ENCODE data around the gene CLCN5.

CLCN5 gene

DNA sequence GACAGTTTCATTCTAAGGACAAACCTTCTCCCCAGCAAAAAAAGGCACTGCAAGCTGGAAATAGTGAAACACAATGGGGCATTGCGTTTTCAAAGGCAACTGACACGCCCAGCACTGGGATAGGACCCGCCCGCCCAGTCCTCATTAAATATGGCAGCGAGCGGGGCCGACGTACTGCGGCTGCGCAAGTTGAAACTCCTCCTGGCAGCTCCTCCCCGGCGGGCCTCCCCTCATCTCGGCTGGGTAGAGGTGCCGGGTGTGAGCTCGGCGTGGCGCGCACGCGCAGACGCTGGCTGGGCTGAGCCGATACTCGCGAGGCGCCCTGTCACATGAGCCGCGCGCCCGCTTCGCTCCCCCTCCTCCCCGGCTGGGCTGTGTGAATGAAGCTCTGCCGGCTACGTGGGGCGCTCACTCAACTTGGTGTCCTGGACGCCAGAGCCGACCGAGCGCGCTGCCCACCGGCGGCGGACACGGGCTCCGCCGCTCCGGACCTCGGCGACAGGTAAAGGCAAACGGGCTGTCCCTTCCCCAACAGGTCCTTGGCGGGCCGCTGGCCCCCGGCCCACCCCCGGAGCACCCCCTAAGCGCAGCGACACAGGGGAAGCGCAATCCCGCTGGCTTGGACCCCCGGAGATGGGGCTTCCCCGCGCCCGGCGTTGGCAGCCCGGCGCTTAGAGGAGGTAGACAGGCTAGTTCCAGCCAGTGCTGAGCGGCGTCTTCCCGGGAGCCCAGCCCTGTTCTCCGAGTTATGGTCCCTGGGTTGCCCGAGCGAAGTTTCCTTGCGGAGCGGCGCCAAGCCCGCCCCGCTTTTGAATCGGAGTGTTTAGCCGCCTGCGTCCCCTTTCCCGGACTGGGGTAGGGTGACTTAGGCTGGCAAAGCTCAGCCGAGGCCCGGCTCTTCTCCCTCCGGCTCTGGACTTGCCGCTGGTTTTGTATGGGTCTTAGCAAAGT is at the start of gene CLCN5:
Gene CLCN5, plus strand, starts transcription at position 306 of the 951 bp plus-strand sequence. CDS start 2,703 bp downstream, outside the sequence.
- peak; percentile 98 for DNase-seq

DNA sequence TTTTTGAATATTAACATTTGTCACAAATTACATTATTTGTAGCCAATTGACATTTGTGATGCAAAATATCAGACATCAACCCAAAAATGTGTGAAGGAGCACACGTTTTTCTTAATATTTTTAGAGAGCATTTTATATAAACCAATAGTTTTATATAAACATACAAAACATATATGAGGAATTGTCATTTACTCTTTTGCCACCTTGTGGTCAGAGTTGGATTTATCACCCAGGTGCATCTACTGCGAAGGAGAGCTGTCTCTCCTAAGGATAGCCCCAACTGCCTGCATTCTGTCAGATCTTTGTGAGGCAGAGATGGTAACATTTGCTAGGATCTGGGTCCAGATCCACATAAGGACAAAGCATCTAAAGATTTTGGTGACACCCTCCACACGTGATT is 45.6 kb upstream of the CLCN5 start:
- no peak for DNase-seq

DNA sequence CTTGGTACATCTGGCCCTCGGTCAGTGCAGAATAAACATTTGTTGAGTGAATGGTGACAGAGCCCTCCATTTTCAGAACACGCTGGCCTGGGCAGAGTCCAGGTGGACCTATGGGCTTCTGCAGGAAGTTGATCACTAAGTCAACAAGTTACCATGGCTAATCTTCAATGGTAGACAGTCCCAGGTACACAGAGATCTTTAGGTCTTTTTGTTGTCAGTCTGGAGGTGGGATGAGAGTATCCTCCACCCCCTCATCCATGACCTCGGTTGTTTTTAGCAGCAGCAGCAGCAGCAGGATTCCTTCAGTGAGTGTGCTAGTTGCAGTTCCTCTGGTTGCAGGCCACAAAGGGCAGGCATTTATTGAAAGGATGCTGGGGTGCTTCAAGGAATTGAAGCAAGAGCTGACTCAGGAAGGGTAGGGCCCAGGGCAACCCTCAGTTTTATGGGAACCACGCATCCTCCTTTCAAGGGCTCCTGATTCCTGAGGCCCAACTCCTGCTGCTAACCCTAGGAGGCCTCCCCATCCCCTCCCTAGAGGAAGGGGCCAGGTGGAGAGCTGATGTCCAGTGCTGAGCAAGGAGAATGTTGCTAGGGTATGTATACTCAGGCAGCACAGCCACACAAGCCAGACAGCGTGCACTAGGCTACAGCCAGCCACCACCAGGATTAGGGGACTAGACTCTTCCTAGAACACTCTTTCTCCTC is 44.8 kb upstream of the CLCN5 start:
- no peak for DNase-seq

DNA sequence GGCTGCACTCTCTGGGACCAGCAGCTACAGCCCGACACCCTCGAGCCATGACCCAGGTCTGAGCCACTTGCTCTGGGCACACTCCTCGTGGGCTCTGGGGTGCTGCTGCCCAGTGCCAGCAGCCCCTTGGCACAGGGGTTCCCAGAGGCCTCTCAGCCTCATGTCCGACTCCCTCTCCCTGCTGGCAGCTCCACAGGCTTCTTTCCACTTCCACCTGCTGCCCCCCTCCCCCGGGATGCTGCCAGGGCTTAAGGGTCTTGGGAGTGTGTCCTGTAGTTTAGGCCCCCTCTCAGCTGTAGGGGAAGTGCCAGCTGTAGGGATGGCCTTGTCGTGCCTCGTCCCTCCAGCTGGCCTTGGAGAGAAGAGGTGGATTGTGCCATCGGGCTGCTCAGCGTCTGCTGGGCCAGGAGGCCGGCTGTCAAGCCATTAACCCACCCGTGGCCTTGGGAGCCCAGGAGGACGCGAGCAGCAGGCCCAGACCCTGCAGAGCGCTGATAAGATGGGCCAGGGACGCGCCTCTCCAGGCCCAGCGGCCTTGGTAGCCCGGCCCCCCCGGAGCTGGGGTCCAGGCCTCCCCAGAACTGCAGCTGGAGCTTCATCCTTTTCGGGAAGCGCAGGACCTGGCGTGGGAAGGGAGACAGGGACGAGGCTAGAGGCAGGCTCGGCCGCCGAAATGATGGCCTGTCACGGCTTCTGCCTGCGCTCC is 44.1 kb upstream of the CLCN5 start:
- no peak for DNase-seq

DNA sequence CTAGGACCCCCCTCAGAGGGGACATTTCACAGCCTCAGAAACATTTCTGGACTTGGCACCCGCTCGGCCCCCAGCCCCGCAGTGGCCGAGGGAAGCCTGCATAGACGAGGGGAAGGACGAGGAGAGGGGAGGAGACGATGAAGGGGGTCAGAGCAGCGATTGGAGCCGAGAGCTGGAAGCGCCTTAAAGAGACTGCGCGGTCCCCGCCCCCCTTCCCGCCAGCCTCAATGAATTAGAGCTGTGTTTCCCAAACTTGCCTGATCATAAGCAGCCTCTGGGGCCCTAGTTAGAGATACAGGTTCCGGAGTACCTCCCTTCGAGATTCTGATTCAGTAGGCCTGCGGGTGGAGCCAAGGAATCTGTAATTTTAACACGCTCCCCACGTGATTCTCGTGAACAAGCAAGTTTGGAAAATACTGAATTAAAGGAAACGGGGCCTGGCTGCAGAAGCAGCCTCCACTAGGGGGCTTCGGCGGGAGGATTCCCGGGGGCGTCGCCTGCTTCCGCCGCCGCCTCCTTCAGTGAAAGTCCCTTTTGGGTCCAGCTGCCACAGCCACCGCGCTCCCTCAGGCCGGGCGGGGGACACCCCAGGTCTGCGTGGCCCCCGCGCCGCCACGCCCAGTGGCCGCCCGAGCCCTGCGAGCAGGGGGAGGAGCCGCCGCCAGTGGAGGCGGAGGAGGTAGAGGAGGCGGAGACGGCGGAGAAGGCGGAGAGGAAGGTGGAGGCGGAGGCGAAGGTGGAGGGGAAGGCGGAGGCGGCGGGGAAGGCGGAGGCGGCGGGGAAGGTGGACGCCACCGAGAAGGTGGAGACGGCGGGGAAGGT is 43.4 kb upstream of the CLCN5 start, which contains the start of gene USP27X:
Gene USP27X, plus strand, starts transcription at position 651 of the 822 bp plus-strand sequence. CDS start 824 bp downstream, outside the sequence.
- DNase-seq, result peak; percentile 86

DNA sequence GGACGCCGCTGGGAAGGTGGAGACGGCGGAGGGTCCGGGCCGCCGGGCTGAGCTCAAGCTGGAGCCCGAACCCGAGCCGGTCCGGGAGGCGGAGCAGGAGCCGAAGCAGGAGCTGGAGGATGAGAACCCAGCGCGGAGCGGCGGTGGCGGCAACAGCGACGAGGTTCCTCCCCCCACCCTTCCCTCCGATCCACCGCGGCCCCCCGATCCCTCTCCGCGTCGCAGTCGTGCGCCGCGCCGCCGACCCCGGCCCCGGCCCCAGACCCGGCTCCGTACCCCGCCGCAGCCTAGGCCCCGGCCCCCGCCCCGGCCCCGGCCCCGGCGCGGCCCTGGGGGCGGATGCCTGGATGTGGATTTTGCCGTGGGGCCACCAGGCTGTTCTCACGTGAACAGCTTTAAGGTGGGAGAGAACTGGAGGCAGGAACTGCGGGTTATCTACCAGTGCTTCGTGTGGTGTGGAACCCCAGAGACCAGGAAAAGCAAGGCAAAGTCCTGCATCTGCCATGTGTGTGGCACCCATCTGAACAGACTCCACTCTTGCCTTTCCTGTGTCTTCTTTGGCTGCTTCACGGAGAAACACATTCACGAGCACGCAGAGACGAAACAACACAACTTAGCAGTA is 42.6 kb upstream of the CLCN5 start:
- no peak for DNase-seq

DNA sequence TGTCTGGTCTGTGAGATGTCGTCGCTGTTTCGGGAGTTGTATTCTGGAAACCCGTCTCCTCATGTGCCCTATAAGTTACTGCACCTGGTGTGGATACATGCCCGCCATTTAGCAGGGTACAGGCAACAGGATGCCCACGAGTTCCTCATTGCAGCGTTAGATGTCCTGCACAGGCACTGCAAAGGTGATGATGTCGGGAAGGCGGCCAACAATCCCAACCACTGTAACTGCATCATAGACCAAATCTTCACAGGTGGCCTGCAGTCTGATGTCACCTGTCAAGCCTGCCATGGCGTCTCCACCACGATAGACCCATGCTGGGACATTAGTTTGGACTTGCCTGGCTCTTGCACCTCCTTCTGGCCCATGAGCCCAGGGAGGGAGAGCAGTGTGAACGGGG is 41.7 kb upstream of the CLCN5 start:
- no peak for DNase-seq

DNA sequence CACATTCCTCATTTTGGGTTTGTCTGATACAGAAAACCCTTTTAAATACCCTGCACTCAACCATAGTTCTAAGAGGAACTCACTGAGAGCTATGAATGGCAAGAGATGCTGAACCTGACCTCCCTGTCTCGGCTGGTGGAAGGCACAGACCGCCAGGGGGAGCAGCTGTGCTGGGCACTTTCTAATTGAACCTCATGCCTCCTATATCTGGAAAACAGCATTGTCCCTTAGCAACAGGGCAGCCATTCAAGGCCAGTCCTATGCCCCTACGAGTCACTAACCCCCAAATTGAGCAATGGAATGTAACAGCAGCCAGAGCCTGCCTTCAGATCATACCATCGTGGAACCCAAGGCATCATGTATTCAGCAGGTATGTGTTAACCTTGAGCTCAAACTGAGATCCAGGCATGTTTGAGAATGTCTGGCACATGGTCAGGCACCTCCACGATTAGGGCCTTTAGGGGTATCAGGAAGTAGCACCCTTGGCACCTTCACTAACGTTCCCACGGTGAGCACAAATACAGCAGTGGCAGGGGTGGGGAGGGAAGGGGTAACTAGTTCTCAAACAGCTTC is 38.0 kb upstream of the CLCN5 start:
- peak; percentile 61 for DNase-seq

DNA sequence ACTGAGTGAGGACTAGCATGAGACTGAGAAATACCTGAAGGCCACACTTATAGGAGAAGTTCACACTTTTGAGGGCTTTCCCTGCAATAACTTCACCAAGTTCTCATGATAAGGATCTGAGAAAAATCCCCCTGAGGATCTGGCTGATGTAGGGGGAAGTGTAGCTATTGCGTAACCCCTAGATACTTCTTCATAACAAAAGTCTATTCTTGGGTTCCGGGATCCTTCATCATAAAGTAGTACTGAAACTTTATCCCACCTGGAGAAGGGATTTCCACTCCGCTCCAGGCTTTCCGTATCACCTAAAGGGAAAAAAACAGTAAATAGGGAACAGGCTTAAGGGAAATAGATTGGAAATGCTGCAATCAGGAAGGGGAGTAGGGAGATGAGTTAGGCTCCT is 29.9 kb upstream of the CLCN5 start:
- no peak for DNase-seq

DNA sequence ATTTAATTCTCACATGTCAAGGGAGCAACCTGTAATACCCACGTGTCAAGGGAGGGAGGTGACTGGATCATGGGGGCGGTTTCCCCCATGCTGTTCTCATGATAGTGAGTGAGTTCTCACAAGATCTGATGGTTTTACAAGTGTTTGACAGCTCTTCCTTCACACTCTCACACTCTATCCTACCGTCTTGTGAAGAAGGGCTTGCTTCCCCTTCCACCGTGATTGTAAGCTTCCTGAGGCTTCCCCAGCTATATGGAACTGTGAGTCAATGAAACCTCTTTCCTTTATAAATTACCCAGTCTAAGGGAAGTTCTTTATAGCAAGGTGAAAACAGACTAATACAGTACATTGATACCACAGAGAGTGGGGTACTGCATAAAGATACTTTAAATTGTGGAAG is 25.4 kb upstream of the CLCN5 start:
- no peak for DNase-seq

DNA sequence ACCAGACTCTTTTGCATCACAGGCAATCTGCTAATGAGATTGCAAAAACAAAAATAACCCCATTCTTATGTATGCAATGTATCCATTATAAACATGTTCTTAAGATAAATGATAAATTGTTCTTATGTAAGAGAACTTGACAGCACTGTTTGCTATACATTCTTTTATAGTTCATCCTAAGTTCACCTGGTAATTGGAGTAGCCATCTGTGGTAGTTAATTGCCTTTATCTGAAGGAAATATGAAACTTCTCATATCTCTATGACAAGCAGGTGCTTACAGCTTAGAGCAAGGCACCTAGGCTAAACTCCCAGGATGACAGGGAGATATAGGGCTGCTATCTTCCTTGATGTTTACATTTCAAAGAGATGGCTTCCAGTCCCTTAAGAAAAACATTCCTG is 21.3 kb upstream of the CLCN5 start:
- no peak for DNase-seq

DNA sequence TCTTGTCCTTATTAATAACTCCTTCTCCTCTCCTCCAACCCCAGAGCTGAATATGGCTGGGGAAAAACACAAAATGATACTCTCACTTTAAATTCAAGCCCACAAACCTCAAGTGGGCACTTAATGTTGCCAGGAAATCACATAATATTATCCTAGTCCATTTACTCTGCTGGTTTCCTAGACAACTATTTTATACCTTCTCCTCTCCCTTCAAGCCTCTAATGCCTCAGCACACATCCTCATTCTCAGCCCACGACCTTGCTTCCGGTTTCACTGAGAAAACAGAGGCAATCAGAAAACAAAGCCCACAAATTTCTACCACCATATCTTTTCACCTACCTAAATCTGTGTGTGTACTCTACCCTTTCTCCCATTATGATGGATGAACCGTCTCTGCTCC is 12.1 kb upstream of the CLCN5 start:
- DNase-seq, result no peak

DNA sequence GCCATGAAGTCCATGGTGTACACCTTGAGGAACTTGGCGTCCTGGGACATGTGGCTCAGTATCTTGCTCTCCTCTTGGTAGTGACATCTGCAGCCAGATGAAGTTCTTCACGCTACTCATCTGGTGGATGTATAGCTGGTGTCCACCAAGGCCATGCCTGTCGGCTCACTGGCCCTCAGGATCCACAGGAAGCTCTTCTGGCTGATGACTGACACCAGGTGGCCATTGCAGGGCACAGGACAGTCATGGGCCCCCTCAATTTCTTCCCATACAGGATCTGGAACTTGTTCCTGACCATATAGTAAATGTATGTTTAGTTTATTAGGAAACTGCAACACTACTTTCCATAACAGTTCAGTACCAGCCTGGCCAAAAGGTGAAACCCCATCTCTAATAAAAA is 10.3 kb upstream of the CLCN5 start:
- DNase-seq, result no peak

DNA sequence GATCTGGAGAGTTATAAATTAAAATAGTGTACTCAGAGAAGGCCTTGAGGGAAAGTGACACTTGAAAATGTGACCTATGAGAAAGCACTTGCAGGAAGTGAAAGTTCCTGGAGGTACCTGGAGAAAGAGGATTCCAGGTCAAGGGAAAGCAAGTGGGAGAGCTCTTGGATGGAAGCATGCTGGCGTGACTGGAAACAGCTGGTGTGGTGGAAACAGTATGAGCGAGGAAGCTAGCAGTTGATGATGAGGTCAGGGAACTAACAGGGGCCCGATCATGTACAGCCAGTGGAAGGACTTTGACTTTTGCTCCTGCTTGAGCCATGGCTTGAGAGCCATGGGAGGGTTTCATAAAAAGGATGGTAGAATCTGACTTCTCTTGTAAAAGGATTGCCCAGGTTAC is 9.5 kb upstream of the CLCN5 start:
- no peak for DNase-seq

DNA sequence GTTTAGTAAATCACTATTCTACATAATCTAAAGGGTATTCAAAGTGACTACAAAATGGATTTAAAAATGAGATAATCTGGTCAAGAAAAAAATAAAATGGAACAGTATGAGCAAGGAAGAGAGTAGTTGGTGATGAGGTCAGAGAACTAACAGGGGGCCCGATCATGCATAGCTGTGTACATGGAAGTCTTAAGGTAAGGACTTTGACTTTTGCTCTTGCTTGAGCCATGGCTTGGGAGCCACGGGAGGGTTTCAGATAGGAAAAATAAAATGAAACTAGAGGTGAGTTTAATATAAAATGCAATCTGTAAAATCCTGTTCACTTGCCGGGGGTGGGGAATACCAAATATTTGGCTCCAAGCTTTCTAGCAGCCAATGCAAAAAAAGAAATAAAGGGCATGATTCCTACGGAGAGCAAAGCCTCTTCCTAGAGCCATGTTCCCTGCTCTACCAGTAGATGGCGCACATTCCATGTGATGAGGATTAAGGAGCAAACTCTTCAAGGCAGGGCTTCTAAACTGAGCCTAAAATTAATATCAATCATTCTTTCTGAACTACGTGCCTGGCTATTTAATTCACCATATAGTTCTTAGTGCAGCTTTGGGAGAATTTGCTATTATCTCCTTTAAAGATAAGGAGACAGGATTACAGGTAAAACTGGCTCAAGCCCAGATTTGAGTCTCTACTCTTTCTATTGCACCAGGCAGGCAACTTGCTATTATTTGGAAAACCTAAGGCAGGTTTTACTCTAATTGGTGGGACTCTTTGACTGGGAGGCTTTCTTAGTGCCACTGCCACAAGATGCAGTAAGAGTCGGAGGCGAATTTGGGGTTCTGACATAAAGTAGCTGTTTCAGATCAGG is 6.8 kb upstream of the CLCN5 start:
- peak; percentile 47 for DNase-seq

DNA sequence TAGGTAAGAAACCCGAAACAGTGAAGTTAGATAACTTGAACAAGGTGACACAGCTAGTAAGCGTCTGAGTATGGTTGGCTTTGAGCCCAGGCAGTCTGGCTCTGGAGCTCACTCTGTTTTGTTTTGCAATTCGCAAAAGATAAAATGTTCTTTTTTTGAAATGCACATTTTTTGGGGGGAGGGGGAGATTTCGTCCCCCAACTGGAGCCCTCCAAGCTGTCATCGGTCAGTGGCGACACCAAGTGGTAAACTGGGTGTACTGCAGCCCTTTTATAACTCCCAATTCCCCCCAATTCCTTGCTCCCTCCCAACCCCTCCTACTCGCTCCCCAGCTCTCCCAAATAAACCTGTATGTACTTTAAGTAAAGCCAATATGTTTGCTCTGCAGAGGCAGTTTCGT is 2.8 kb upstream of the CLCN5 start:
- DNase-seq, result no peak

DNA sequence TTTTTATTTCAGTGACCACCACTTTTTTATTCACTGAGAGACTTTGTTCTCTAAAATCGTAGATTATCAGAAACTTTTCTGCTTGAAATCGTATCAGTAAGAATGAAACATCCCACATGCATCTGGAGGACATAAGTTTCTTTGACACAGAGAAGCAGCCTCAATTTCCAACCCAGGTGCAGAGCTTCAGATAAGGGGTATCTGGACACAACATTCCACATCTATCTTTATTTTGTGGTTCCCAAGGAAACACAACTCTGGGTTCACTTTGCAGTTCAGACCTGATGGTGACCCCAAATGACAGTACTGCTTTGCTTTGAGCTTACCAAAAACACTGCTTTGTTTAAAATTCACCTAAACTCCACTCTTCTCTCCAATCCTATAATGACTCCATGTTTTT is 1.3 kb upstream of the CLCN5 start:
- DNase-seq, result no peak

DNA sequence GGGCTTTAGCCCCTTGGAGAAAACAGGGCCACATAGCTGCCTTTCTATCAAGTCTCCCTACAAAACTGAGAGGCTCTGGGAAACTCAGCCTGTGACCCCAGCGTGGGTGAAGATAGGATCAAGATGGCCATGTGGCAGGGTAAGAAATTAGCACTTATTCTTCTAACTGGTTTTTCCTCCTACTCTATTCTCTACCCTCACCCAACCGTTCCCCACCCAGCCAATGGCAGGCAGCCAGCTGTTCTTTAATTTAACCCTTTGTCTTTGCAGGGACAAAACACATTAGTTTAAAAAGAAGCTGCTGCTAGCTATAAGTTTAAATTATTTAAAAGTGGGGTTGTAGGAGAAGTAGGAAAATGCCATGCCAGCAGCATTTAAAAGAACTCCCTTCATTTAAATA is 2.8 kb downstream of the CLCN5 start:
- DNase-seq, result no peak

DNA sequence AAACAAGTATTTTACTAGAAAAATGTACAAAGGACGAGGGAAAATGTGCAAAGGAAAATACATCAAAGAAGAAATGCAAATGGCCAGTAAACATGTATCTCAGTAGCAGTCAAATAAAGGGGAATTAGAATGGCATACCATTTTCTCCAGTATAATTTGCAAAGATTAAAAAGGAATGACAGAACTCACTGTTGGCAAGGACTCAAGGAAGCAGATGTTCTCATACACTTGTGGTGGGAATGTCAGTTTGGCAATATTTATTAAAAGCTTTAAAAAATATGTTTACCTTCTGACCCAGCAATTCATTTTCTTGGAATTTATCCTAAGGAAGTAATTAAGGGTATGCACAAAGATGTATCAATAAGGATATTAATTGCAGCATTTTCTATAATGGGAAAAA is 7.6 kb downstream of the CLCN5 start:
- no peak for DNase-seq

DNA sequence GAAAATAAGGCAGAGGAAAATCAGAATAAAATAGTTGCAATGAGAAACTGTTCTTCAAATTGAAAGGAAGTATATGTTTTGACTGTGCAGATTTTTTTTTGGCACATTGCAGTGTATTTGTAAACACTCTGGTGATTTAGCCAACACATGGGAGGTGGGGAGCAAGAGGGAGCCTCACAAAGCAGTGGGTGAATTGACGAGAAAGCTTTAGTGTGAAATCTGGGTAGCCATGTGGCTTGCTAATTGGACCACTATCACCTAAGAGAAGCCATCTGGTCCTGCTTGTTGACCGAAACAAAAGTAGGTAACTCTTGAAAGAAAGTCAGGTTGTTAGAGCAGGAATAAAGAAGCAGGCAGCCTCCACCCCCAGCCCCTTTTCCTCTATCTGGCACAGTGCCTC is 10.4 kb downstream of the CLCN5 start:
- DNase-seq, result no peak

DNA sequence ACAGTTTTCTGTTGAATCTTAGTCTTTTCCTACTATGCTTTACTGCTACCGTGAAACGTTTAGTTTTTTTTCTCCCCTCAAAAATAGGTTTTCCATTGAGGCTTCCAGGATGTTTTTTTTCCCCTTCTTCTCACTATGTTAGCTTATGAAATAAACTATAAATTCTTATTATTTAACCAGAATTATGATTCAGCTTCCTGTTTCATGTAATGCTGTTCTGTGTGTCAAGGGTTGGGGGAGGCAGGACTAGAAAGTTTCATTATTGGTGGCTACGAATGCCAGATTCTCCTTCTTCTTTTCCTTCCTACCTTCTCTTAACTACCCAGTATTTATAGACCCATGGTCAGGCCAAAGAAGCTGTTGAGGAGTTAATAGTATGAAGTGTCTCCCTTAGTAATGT is 11.8 kb downstream of the CLCN5 start:
- no peak for DNase-seq
